B cell (primary cell): ENCODE measurements around the gene B4GALT3.

Experiments
- CTCF ChIP-seq: fragments of 200-600 bp; IDR thresholded peaks from one replicate; pipeline ENCODE4 v1.8.0; 2022; ENCODE audit warnings: antibody characterized with exemption, mild to moderate bottlenecking
- EZH2 ChIP-seq: IDR thresholded peaks from 2 replicates; pipeline ENCODE4 v1.6.1; 2012; ENCODE audit warnings: borderline replicate concordance, low read depth, mild to moderate bottlenecking, moderate library complexity, low read length; ENCODE audit not compliant: insufficient read depth, poor library complexity, severe bottlenecking

GRCh38 chr1:161168906-161169305 is 8.4 kb downstream of the B4GALT3 start:
- no peak for TF ChIP-seq CTCF
- no peak for TF ChIP-seq EZH2
